Spleen (tissue), 7 donors: ENCODE measurements around the gene CTBP1.

Experiments
- CTCF ChIP-seq, 11 experiments: fragments of 200-600 bp in 7 of 11; fragments of 450-650 bp in 4 of 11; sonication (generic) in 4 of 11; IDR thresholded peaks in 8 of 11; conservative IDR thresholded peaks in 3 of 11; 1 replicate in 7 of 11; 2 replicates in 4 of 11; pipeline versions ENCODE4 v1.4.0 to v1.8.0; 2016 to 2021; ENCODE audit warnings: antibody characterized with exemption in 11 of 11, inconsistent platforms in 4 of 11, mild to moderate bottlenecking in 1 of 11
- POLR2A ChIP-seq, 3 donors: fragments of 450-650 bp; IDR thresholded peaks; one replicate each; pipeline ENCODE4 v1.5.1; 2017; ENCODE audit warnings: antibody characterized with exemption in 3 of 3, mild to moderate bottlenecking in 1 of 3
- POLR2AphosphoS5 ChIP-seq, 3 donors: sonication (generic); formaldehyde crosslinking; IDR thresholded peaks; one replicate each; pipeline ENCODE4 v1.5.1; 2017; ENCODE audit warnings: antibody characterized with exemption in 3 of 3
- donor health status: DM: no; HTN: no; CAD: no; lungs with moderate emphysema.
- donor health status: DM: no; HTN: no; CAD: no.
- donor health status: DM: no; HTN: no; CAD: no.

DNA sequence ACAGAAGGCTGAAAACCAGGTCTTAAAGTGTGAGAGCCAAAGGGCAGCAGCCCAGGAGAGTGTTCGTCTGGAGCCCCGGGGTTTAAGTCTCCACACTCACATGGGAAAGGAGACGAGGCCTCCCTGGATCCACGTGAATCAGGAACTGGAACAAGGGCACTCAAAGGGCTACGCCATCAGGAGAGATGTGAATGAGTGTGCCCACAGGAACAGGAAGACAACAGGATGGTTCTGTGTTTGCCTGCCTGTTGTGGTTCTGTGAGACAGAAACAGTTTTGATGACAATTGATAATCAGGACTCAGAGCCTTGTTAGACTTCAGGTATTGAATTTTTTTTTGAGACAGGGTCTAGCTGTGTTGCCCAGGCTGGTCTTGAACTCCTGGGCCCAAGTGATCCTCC, 4.9 kb upstream of the CTBP1 start:
- TF ChIP-seq CTCF (IDR thresholded peaks at IDR 0.05 in 8 of 11, conservative IDR thresholded peaks at IDR 0.05 in 3 of 11) (no peak), POLR2A (IDR thresholded peaks at IDR 0.05) (no peak), POLR2AphosphoS5 (IDR thresholded peaks at IDR 0.05) (peak in 1 of 3 donors; percentile 23)
